ACC112 (cell line): ENCODE results near the gene ZNF423.

Experiments used
- H2AFZ ChIP-seq: fragments of 200-600 bp; sonication (generic); one replicate; pipeline ENCODE4 v1.6.0; 2017; ENCODE audit warnings: antibody characterized with exemption, low read length; ENCODE audit not compliant: unreplicated experiment
- H3K27ac ChIP-seq: fragments of 200-600 bp; sonication (generic); 2 replicates; pipeline ENCODE4 v1.5.1; 2014; ENCODE audit warnings: low read depth, mild to moderate bottlenecking, antibody characterized with exemption, low read length, moderate library complexity
- H3K27me3 ChIP-seq: fragments of 200-600 bp; sonication (generic); 2 replicates; pipeline ENCODE4 v1.6.1; 2014; ENCODE audit warnings: mild to moderate bottlenecking, antibody characterized with exemption, low read length, moderate library complexity, mixed read lengths; ENCODE audit not compliant: insufficient read depth
- H3K36me3 ChIP-seq: fragments of 200-600 bp; sonication (generic); 2 replicates; pipeline ENCODE4 v1.6.1; 2016; ENCODE audit warnings: mild to moderate bottlenecking, antibody characterized with exemption, low read length, moderate library complexity, mixed read lengths; ENCODE audit not compliant: insufficient read depth
- H3K4me1 ChIP-seq: fragments of 200-600 bp; sonication (generic); one replicate; pipeline ENCODE4 v1.6.1; 2016; ENCODE audit warnings: low read length, mixed read lengths; ENCODE audit not compliant: insufficient read depth, unreplicated experiment, control insufficient read depth
- H3K4me3 ChIP-seq: fragments of 200-600 bp; sonication (generic); 2 replicates; pipeline ENCODE4 v1.5.1; 2014; ENCODE audit warnings: mild to moderate bottlenecking, low read depth, low read length
- H3K79me2 ChIP-seq: fragments of 200-600 bp; sonication (generic); one replicate; pipeline ENCODE4 v1.6.0; 2016; ENCODE audit warnings: low read length; ENCODE audit not compliant: control insufficient read depth, unreplicated experiment, insufficient read depth

Gene ZNF423

DNA sequence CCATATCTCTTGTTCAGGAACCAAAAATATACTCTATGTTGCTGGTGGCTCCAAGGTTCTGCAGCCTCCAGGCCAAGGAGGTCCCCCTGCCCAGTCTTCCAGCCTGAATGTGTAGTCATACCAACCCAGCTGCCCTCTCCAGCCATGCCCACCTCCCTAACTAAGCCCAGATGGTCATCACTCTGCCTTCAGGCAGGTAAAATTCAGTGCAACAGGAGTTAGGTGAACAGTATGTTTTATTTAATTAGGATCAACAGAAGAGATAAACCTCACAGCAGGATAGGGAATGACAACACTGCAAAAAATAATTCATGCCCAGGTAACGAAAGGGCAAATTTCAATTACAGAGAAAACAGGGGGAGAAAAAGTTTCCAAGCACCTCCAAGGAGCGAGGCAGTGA lies 9.1 kb downstream of the ZNF423 start:
- no peaks in the 10 kb centered on the region for H3K27me3 ChIP-seq
- peaks cover 5% of the 10 kb centered on the region for H3K4me1 ChIP-seq

DNA sequence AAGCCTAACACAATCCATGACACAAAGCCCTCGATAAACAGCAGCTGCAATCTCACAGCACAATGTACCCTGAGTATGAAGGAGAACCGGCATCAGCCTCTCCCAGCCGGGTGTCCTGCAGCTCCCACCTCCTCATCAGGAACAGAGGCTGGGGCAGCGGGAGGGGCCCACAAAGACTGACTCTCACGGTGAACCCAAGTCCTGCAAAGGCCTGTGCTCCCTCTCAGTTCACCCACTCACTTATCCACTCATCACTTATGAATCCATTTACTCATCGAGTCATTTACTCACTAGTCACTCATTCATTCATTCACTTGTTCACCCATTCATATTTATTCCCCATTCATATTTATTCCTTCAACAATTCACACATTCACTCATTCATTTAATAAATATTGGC lies 11.6 kb downstream of the ZNF423 start:
- H3K4me1 ChIP-seq: peaks cover 5% of the 10 kb centered on the region
- H2AFZ ChIP-seq: no peak overlapping the region
- H3K79me2 ChIP-seq: no peaks in the 10 kb centered on the region
- no peak overlapping the region for H3K4me3 ChIP-seq
- H3K27me3 ChIP-seq: no peaks in the 10 kb centered on the region
- no peak overlapping the region for H3K27ac ChIP-seq
- no peaks in the 10 kb centered on the region for H3K36me3 ChIP-seq

More for the DNA sequence above, 9.1 kb downstream of the ZNF423 start:
- H3K36me3 ChIP-seq: no peaks in the 10 kb centered on the region
- H3K4me3 ChIP-seq: no peak overlapping the region
- no peaks in the 10 kb centered on the region for H3K79me2 ChIP-seq
- no peak overlapping the region for H2AFZ ChIP-seq
- no peak overlapping the region for H3K27ac ChIP-seq

DNA sequence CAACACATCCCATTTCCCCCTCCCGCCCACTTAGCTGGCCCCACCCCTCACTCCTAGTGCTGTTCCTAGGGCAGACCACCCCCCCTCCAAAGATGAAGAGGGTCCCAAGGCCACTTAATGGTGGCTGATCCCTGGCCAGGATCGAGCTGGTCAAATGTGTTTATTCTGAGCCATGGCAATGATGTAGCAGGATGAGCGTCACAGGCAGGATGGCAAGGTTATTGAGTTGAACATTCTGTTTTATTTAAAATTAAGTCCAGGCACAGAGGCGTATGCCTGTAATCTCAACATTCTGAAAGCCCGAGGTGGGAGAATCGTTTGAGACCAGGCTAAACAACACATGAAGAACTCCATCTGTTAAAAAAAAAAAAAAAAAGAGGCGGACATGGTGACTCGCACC lies 12.2 kb downstream of the ZNF423 start:
- no peak overlapping the region for H2AFZ ChIP-seq
- H3K27ac ChIP-seq: no peak overlapping the region
- H3K4me1 ChIP-seq: peaks cover 5% of the 10 kb centered on the region
- H3K79me2 ChIP-seq: no peaks in the 10 kb centered on the region
- no peak overlapping the region for H3K4me3 ChIP-seq
- H3K27me3 ChIP-seq: no peaks in the 10 kb centered on the region
- H3K36me3 ChIP-seq: no peaks in the 10 kb centered on the region

DNA sequence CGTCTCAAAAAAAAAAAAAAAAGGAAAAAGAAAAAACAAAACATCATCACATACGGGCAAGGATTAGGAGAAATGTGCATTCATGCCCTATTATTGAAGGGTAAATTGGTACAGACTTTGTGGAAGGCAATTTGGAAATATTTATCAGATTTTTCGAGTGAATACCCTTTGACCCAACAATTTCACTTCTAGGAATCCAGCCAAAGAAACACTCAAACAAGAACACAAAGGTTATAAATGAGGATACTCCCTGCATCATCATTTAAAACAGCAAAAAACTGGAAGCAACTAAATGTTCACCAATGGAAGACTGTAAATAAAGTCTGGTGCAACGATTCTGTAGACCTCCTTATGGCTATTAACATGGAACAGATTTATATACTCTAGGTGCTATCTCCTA lies 12.9 kb downstream of the ZNF423 start:
- no peak overlapping the region for H3K4me3 ChIP-seq
- H3K36me3 ChIP-seq: no peaks in the 10 kb centered on the region
- H3K4me1 ChIP-seq: peaks cover 5% of the 10 kb centered on the region
- H3K27ac ChIP-seq: no peak overlapping the region
- H3K79me2 ChIP-seq: no peaks in the 10 kb centered on the region
- H2AFZ ChIP-seq: no peak overlapping the region
- H3K27me3 ChIP-seq: peaks cover 4% of the 10 kb centered on the region; the same call in 1 of the 2 replicates

DNA sequence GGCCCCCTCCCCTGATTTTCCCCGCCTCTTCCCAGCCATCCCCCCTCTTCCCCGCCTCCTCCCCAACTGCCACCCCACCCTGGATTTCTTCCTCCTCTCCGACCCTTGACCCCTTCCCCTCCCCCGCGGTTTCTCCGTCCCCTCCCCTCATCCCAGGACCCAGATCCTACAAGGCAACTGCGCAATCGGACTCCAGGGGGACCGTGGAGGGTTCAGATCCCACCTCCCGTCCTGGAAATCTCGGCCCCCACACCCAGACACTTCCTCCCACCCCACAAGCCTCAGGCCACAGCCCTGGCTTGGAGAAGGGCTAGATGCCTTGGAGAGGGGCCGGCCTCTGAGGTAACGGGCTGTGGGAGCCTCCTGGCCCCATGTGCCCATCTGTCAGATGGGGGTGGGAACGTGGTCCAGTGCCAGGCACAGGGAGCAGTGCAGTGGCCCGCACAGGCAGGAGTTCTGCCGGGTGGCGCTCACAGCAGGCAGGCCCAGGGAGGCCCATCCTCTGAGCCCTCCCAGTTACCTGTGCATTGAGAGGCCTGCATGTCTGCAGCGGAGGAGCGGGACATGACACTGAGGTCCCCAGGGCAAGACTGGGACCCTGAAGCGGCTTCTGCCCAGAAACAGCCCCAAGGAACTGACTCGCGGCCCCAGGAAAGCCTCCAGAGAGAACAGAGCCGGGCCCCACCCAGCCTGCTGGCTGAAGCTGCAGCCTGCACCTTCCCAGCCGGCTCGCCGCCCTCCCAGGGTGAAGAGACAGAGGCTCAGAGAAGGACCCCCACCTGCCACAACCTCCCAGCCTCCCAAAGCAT lies 16.7 kb downstream of the ZNF423 start:
- no peaks in the 10 kb centered on the region for H3K79me2 ChIP-seq
- H3K4me1 ChIP-seq: peaks cover under 1% of the 10 kb centered on the region
- peaks cover 5% of the 10 kb centered on the region; the same call in 1 of the 2 replicates for H3K27me3 ChIP-seq
- no peak overlapping the region for H3K4me3 ChIP-seq
- no peak overlapping the region for H2AFZ ChIP-seq
- no peaks in the 10 kb centered on the region for H3K36me3 ChIP-seq
- H3K27ac ChIP-seq: no peak overlapping the region

DNA sequence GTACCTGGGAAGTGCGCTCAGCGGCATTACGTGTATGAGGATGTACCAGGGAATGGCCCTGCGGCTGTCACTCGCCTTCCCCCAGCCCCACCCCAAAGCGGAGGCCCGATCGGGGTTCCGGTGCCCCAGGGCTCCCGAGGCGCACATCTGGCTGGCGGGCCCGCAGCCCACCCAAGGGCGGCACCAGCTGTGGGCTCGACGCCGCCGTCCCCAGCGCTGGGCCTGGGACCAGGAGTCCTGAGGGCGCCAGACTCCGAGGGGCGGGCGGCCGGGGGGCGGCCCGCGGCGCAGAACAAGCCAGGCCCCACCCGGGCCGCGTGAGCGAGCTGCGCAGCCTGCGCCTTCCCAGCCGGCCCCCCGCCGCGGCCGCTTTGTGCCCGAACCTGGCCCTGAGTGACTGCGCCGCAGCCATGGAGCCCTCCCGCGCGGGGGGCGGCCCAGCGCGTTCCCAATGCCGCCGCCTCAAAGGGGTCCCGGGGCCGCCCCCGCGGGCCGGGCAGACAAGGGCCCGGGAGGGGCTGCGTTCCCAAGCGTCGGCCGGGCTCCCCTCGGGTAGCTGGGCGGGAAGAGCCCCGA lies 17.4 kb downstream of the ZNF423 start:
- Histone ChIP-seq H2AFZ (no peak overlapping the region), H3K4me1 (no peaks in the 10 kb centered on the region), H3K27ac (no peak overlapping the region), H3K4me3 (no peak overlapping the region), H3K79me2 (no peaks in the 10 kb centered on the region), H3K27me3 (peaks cover 5% of the 10 kb centered on the region; the same call in 1 of the 2 replicates), H3K36me3 (no peaks in the 10 kb centered on the region)

DNA sequence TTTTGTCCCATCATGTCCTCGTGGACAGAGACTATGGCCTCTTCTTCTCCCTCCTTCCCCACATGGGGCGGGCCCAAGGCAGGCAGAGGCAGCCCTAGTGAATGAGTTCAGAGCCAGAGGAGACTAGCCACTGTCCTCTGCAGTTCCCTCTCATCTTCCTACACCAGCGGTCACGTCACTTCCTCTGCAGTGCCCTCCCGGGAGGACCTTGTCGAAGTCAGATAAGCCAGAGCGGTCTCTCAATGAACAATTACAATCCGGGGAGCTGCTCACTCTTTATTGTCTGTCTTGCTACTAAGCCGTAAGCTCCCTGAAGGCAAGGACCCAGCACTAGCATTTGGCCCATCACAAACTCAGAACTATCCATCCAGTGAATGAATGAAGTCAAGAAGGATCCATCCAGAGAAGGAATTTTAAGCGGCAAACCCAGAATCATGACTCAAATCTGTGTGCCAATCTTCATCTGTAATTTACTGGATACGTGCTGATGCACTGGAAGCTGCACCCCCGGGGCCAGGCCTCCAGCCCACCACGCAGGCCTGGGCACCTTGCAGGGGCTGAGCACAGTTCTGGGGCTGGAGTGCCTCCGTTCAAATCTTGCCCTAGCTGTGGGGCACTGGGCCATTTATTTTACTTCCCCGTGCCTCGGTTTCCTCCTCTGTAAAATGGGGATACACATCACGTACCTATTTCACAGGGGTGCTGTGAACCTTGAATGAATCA lies 18.1 kb downstream of the ZNF423 start:
- Histone ChIP-seq H3K36me3 (no peaks in the 10 kb centered on the region), H3K4me3 (no peak overlapping the region), H3K27ac (no peak overlapping the region), H3K27me3 (peaks cover 5% of the 10 kb centered on the region; the same call in 1 of the 2 replicates), H3K4me1 (no peaks in the 10 kb centered on the region), H3K79me2 (no peaks in the 10 kb centered on the region), H2AFZ (no peak overlapping the region)

DNA sequence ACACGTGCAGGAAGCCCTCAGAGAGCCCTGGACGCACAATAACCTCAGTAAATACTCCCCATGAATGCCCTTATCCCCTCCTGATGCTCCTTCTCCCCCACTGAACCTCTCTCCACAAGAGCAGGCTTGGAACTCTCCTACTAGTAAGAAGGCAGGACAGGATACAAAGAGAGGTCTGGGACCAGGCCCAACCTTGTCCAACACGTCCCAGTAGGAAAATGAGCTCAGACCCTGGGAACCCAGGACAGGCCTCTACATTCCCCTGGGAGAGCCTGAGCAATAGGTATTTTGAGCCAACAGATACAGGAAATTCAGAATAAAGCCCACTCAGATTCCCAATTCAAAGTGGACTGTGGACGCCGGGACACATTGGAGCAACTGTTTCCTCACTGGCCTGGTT lies 19.2 kb downstream of the ZNF423 start:
- Histone ChIP-seq H3K27me3 (peaks cover 5% of the 10 kb centered on the region; the same call in 1 of the 2 replicates), H3K79me2 (no peaks in the 10 kb centered on the region), H3K27ac (no peak overlapping the region), H3K4me3 (no peak overlapping the region), H3K36me3 (no peaks in the 10 kb centered on the region), H2AFZ (no peak overlapping the region), H3K4me1 (no peaks in the 10 kb centered on the region)

DNA sequence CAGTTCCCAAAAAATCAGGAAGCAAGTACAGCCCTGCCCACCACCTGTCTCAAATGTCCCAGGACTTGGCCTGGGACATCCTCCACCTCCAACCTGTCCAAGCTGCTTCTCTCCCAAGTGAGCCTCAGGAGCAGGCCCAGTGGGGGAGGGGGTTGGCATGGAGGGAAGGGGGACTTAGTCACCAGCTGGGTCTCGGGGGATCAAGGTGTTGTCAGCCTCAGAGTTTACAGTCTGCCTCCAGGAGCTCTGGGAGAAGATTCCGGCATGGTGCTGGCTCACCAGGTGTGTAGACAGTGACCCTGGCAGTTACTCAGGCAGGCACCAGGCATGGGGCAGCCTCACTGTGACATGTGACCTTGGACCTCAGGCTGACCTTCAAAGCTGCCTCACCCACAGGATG lies 19.7 kb downstream of the ZNF423 start:
- Histone ChIP-seq H3K27me3 (peaks cover 5% of the 10 kb centered on the region; the same call in 1 of the 2 replicates), H3K4me1 (no peaks in the 10 kb centered on the region), H3K4me3 (no peak overlapping the region), H3K79me2 (no peaks in the 10 kb centered on the region), H2AFZ (no peak overlapping the region), H3K36me3 (no peaks in the 10 kb centered on the region), H3K27ac (no peak overlapping the region)

DNA sequence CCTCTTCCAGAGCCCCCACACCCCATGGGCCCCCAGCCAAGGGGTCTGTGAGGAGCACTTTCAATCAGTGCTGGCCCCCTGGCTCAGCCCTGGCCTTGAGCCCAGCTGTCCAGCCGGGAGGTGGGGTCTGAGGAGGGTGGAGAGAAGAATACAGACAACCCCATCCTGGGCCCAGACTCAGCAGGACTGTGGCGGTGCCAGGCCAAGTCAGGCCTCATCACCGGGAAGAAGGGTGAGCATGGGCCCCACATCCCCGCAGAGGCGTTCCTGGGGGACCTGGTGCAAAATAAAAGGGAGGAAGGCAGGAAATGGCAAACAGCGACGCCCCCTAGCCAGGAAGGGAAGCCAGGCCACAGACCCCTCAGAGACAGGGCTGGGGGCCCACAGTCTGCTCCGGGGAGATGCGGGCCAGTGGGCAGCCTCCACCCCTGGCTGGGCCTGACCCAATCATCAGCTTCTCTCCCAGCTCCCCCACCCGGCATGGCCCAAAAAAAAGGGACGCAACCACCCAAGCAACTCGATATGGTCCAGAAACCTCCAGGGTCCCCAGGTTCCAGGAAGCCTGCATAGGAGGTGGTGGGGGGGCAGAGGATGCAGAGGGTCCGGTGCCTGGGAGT lies 20.6 kb downstream of the ZNF423 start:
- no peaks in the 10 kb centered on the region for H3K79me2 ChIP-seq
- H3K4me1 ChIP-seq: no peaks in the 10 kb centered on the region
- no peak overlapping the region for H3K27ac ChIP-seq
- no peaks in the 10 kb centered on the region for H3K36me3 ChIP-seq
- H2AFZ ChIP-seq: no peak overlapping the region
- H3K4me3 ChIP-seq: no peak overlapping the region
- peaks cover 5% of the 10 kb centered on the region; the same call in 1 of the 2 replicates for H3K27me3 ChIP-seq
